GM04504 (cell line): ENCODE data around the gene MYBPC2.
"Not testable (repeated sequence)": the region's sequence is repeated elsewhere in the genome, so short reads cannot be mapped to it uniquely, and the experiment has no call there.

Source experiments
- DNase-seq: peaks from one replicate; pipeline ENCODE4 v3.0.0-alpha.2; 2012; ENCODE audit warnings: low read depth

The MYBPC2 gene

GRCh38 chr19:50432221-50433028, at the start of gene MYBPC2:
Gene MYBPC2 (plus strand): TSS chr19:50432892. CDS start chr19:50432954, 62 bp downstream.
- no peak for DNase-seq

- no peak for DNase-seq
Observed at GRCh38 chr19:50383001-50383851, 49.5 kb upstream of the MYBPC2 start.

- peak; percentile 91 for DNase-seq
Observed at GRCh38 chr19:50383852-50384684, 48.6 kb upstream of the MYBPC2 start, which contains the start of gene POLD1. Gene POLD1 (plus strand): TSS chr19:50384347. CDS start chr19:50398852, 14,505 bp downstream.

GRCh38 chr19:50384685-50385535, 47.8 kb upstream of the MYBPC2 start:
- DNase-seq, result no peak

GRCh38 chr19:50387176-50387867, 45.4 kb upstream of the MYBPC2 start:
- DNase-seq, result no peak

- no peak for DNase-seq
Observed at GRCh38 chr19:50387868-50388245, 44.8 kb upstream of the MYBPC2 start.

GRCh38 chr19:50390295-50390694, 42.4 kb upstream of the MYBPC2 start:
- not testable (repeated sequence) for DNase-seq

- DNase-seq, result not testable (repeated sequence)
Observed at GRCh38 chr19:50390952-50391351, 41.7 kb upstream of the MYBPC2 start.

- no peak for DNase-seq
Observed at GRCh38 chr19:50392759-50393158, 39.9 kb upstream of the MYBPC2 start.

GRCh38 chr19:50393589-50393988, 39.1 kb upstream of the MYBPC2 start:
- no peak for DNase-seq

- DNase-seq, result no peak
Observed at GRCh38 chr19:50394017-50394416, 38.7 kb upstream of the MYBPC2 start.

- DNase-seq, result no peak
Observed at GRCh38 chr19:50398675-50399367, 33.9 kb upstream of the MYBPC2 start.

- DNase-seq, result no peak
Observed at GRCh38 chr19:50399368-50399745, 33.3 kb upstream of the MYBPC2 start.

GRCh38 chr19:50401605-50402450, 30.9 kb upstream of the MYBPC2 start:
- no peak for DNase-seq

GRCh38 chr19:50402544-50403301, 30.0 kb upstream of the MYBPC2 start:
- DNase-seq, result no peak

GRCh38 chr19:50406156-50406820, 26.4 kb upstream of the MYBPC2 start:
- no peak for DNase-seq

- no peak for DNase-seq
Observed at GRCh38 chr19:50406829-50407228, 25.9 kb upstream of the MYBPC2 start.

- DNase-seq, result no peak
Observed at GRCh38 chr19:50409347-50409746, 23.3 kb upstream of the MYBPC2 start.
